SH-SY5Y (cell line): ENCODE data around the gene LRMDA.

Experiments used
- GATA2 ChIP-seq: IDR thresholded peaks from 2 replicates; pipeline ENCODE4 v1.6.1; 2011; ENCODE audit warnings: mild to moderate bottlenecking, low read depth, low read length
- GATA3 ChIP-seq: IDR thresholded peaks from 2 replicates; pipeline ENCODE4 v1.6.1; 2011; ENCODE audit warnings: low read depth, mild to moderate bottlenecking, low read length, moderate library complexity

DNA sequence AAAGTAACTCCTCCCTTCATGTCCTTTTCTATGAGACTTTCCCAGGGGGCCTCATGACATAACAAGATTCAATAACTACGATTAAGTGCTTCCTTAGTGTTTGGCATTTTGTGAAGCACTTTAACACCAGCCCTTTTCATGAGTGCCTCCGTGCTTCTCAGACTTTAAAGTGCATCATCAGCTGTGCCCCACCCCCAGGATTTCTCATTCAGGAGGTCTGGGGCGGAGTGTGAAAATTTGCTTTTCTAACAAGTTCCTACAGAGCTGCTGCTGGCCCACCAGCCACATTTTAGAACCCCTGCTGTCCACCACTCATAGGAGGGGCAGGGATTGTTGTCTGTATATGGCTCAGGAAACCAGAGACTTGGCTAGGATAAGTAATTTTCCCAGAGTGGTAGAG, 445.3 kb downstream of the LRMDA start:
- TF ChIP-seq GATA2 (no peak), GATA3 (no peak)
